GM13976 (cell line): ENCODE results near the gene SLC8B1.

Source experiments
- DNase-seq: peaks from one replicate; pipeline ENCODE4 v3.0.0; 2012; ENCODE audit warnings: low spot score
- in situ Hi-C: fragments of 300-500 bp; cut with MboI; formaldehyde crosslinking; loops from one replicate; pipeline ENCODE4 v1.12.0; 2022; ENCODE audit warnings: low sequenced_read_pairs, mixed read lengths, inconsistent platforms; ENCODE audit not compliant: unreplicated experiment
- TF ChIP-seq, protein P1 (sequence below): IDR thresholded peaks from 2 replicates; pipeline ENCODE4 v1.5.1; 2012; ENCODE audit warnings: borderline replicate concordance, mild to moderate bottlenecking; ENCODE audit not compliant: insufficient read depth; ENCODE audit errors: extremely low read depth, missing control alignments, control extremely low read depth

SLC8B1 gene

DNA sequence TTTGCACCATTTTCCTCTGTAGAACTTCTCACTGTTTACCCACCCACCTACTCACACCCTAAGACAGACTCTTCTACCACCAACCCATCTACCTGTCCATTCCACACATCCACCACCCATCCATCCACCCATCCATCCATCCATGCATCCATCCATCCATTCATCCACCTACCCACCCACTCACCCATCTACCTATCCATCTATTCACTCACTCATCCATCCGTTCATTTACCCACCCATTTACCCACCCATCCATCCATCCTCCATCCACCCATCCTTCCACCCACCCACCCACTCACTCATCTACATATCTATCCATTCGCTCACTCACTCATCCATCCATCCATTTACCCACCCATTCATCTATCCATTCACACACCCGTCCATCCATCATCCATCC, 38.5 kb upstream of the SLC8B1 start:
- in situ Hi-C loops, result no loop called here
- no peak for DNase-seq
- TF ChIP-seq, protein P1, sequence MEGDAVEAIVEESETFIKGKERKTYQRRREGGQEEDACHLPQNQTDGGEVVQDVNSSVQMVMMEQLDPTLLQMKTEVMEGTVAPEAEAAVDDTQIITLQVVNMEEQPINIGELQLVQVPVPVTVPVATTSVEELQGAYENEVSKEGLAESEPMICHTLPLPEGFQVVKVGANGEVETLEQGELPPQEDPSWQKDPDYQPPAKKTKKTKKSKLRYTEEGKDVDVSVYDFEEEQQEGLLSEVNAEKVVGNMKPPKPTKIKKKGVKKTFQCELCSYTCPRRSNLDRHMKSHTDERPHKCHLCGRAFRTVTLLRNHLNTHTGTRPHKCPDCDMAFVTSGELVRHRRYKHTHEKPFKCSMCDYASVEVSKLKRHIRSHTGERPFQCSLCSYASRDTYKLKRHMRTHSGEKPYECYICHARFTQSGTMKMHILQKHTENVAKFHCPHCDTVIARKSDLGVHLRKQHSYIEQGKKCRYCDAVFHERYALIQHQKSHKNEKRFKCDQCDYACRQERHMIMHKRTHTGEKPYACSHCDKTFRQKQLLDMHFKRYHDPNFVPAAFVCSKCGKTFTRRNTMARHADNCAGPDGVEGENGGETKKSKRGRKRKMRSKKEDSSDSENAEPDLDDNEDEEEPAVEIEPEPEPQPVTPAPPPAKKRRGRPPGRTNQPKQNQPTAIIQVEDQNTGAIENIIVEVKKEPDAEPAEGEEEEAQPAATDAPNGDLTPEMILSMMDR, result no peak

DNA sequence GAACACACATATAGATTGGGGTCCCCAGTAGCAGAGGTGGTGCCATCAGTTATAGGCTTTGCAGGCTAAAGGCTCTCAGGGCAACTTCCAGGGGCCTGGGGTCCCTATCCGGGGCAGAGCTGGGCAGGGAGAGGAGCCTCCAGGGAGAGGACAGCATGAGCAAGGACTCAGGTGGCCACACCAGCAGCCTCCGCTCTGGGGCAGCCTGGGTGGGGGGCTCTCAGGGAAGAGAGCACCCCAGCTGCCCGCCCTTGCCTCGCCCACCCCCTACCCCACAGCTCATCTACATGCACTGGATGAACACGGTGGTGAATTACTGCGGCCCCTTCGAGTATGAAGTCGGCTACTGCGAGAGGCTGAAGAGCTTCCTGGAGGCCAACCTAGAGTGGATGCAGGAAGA, 37.5 kb upstream of the SLC8B1 start:
- no peak for DNase-seq
- in situ Hi-C loops, result no loop called here
- TF ChIP-seq, protein P1, result no peak

DNA sequence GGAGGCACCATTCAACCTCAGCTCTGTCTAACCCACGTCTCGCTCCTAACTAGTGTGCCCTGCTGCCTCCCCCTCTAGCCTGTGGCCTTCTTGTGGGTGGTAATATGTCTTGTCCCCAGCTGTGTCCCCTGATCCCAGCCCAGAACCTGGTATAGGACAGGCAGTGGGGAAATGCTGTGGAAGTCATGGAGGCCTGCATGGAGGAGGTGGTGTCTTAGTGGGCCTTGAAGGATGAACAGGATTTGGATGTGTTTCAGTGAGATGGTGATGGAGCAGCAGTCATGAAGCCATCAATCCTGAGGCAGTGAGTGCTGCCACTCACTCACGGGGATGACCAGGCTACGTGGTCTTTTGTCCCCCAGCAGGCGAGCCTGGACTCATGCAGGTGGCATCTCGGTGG, 36.9 kb upstream of the SLC8B1 start:
- TF ChIP-seq, protein P1, result no peak
- in situ Hi-C loops, result no loop called here
- no peak for DNase-seq

DNA sequence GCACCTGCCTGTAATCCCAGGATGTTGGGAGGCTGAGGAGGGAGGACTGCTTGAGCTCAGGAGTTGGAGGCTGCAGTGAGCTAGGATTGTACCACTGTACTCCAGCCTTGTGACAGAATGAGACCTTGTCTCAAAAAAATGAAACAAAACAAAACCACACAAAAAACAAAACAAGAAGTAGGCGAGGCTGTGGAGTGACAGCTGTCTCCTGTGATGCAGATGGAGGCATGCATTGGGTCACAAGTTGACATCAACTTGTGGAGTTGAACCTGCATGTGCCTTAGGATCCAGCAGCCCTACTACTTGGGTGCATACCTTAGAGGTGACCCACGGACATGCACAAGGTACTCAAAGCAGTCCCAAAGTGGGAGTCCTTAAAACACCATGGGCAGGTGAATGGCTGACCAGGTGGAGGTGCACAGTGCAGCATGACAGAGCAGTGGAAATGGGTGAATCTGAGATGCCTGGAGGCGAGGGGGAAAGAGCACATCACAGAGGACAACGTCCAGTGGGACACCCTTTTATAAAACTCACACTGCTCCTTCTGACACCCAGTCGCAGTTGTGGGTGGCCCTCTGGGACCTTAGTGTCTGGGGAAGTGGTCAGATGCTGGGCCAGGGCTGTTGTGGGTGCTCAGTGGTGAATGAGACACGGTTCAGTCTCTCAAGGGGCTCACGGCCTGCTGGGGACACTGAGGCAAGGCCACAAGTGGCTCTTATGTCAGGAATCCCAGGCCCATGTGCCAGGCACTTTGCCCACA, 36.2 kb upstream of the SLC8B1 start:
- DNase-seq, result no peak
- in situ Hi-C loops, result no loop called here
- TF ChIP-seq, protein P1, result no peak

DNA sequence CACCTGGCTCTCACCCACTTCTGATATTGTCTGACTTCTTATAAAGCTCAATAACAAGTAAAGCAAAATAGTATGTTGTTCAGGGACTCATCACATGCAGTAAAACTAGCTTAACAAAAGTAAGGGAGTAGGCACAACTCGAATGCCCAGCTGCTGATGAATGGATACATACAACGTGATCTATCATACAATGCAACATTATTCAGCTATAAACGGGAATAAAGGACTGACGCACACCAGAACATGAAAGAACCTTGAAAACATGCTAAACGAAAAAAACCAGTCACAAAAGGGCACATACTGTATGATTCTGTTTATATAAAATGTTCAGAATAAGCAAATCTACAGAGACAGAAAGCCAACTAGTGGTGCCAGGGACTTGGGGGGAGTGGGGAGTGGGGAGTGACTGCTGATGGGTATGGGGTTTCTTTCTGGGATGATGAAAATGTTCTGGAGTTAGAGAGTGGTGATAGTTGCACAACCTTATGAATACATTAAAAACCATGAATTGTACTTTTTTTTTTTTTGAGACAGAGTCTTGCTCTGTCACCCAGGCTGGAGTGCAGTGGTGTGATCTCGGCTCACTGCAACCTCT, 34.6 kb upstream of the SLC8B1 start:
- in situ Hi-C loops, result no loop called here
- TF ChIP-seq, protein P1, result no peak
- DNase-seq, result no peak

DNA sequence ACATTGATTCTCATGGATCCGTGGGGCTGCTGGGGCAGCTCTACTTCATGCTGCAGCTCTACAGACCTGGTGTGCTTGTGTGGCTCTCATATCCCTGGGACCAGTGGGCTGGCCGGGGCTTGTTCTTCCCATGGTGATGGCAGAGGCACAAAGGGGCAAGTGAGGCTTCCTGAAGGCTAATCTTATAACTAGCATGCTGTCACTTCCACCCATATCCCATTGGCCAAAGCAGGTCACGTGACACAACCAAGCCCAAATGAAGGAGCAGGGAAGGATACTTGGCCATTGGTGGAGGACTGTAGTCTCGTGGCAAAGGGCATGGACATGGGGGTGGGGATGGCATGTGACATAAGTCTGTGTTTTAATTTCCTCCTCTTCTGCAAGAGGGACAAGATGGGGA, 33.4 kb upstream of the SLC8B1 start:
- no peak for DNase-seq
- TF ChIP-seq, protein P1, result no peak
- in situ Hi-C loops, result no loop called here

DNA sequence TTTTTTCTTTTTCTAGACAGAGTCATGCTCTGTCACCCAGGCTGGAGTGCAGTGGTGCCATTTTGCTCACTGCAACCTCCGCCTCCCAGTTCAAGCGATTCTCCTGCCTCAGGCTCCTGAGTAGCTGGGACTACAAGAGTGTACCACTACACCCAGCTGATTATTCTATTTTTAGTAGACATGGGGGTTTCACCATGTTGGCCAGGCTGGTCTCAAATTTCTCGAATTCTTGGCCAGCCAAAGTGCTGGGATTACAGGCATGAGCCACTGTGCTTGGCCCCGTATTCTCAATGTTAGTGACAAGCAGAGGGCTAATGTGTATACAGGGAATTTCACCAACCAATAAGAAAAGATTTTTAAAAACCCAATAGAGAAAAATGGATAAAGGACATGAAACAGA, 31.9 kb upstream of the SLC8B1 start:
- in situ Hi-C loops, result no loop called here
- DNase-seq, result no peak

More for the DNA sequence above, 31.9 kb upstream of the SLC8B1 start:
- TF ChIP-seq, protein P1, result no peak
